Stimulated activated CD4-positive, alpha-beta T cell treated with anti-CD3 and anti-CD28 coated beads, TNF-alpha, amount 100 ng/mL, for 48 hours (primary cell): ENCODE results near the gene RFX1.
"Not testable (repeated sequence)": the region's sequence is repeated elsewhere in the genome, so short reads cannot be mapped to it uniquely, and the experiment has no call there.

Experiments
- DNase-seq, 3 donors: peaks; one replicate each; pipeline ENCODE4 v3.0.0-alpha.2; 2020; ENCODE audit warnings: low read depth in 3 of 3

The RFX1 gene

GRCh38 chr19:14027856-14028450 is 21.8 kb upstream of the RFX1 start, which contains the start of gene RLN3:
Gene RLN3, plus strand, starts transcription at chr19:14028148. Its CDS starts 57 bp downstream, at chr19:14028205.
- DNase-seq, result no peak

- not testable (repeated sequence) for DNase-seq
Measured at GRCh38 chr19:14026652-14027192, 20.6 kb upstream of the RFX1 start.

GRCh38 chr19:14023404-14024235 is 17.5 kb upstream of the RFX1 start:
- DNase-seq, result no peak

GRCh38 chr19:14022469-14022868 is 16.3 kb upstream of the RFX1 start:
- no peak for DNase-seq

GRCh38 chr19:14021474-14021873 is 15.4 kb upstream of the RFX1 start:
- DNase-seq, result no peak

- DNase-seq, result not testable (repeated sequence)
Measured at GRCh38 chr19:14019739-14020138, 13.6 kb upstream of the RFX1 start.

GRCh38 chr19:14019100-14019499 is 13.0 kb upstream of the RFX1 start:
- DNase-seq, result no peak

GRCh38 chr19:14015524-14016035 is 9.5 kb upstream of the RFX1 start:
- no peak for DNase-seq

- DNase-seq, result no peak
Measured at GRCh38 chr19:14012378-14012915, 6.3 kb upstream of the RFX1 start.

- peak in 2 of 3 donors; percentile 64 to 77 for DNase-seq
Measured at GRCh38 chr19:14006766-14007562, 844 bp upstream of the RFX1 start.

- DNase-seq, result peak; percentile 85 to 94 (median 87)
Measured at GRCh38 chr19:14005349-14006084, 603 bp downstream of the RFX1 start.

GRCh38 chr19:14004619-14005348 is 1.3 kb downstream of the RFX1 start:
- no peak for DNase-seq

- DNase-seq, result no peak
Measured at GRCh38 chr19:14003251-14004055, 2.7 kb downstream of the RFX1 start.

- DNase-seq, result no peak
Measured at GRCh38 chr19:14002571-14003250, 3.4 kb downstream of the RFX1 start.

GRCh38 chr19:14000691-14001375 is 5.3 kb downstream of the RFX1 start:
- no peak for DNase-seq

GRCh38 chr19:13999085-13999484 is 7.0 kb downstream of the RFX1 start:
- no peak for DNase-seq

GRCh38 chr19:13998426-13998825 is 7.7 kb downstream of the RFX1 start:
- DNase-seq, result no peak

- DNase-seq, result no peak
Measured at GRCh38 chr19:13997631-13997962, 8.5 kb downstream of the RFX1 start.
